GM18507 (cell line): ENCODE results near the gene PDE5A.
A peak's percentile ranks its signal among the peaks of the same experiment; 100 is the strongest.

Source experiments
- DNase-seq: peaks from one replicate; pipeline ENCODE4 v3.0.0; 2011; ENCODE audit warnings: low read depth; ENCODE audit not compliant: insufficient read length; ENCODE audit errors: extremely low spot score
- FAIRE-seq: peaks from 2 replicates; lab custom pipeline; 2011; peaks lifted over from hg19 to GRCh38; lab: Jason Lieb, UNC

PDE5A gene

GRCh38 chr4:119526786-119527550, 101.6 kb downstream of the PDE5A start:
- FAIRE-seq (no peak), DNase-seq (no peak)

- FAIRE-seq (no peak), DNase-seq (no peak)
Measured at GRCh38 chr4:119525771-119526712, 102.6 kb downstream of the PDE5A start.

GRCh38 chr4:119525005-119525749, 103.4 kb downstream of the PDE5A start:
- no peak for FAIRE-seq
- no peak for DNase-seq

- FAIRE-seq (no peak), DNase-seq (no peak)
Measured at GRCh38 chr4:119523399-119523798, 105.2 kb downstream of the PDE5A start.

- FAIRE-seq (no peak), DNase-seq (no peak)
Measured at GRCh38 chr4:119521268-119521667, 107.3 kb downstream of the PDE5A start.

- DNase-seq (no peak), FAIRE-seq (no peak)
Measured at GRCh38 chr4:119518915-119519410, 109.6 kb downstream of the PDE5A start.

GRCh38 chr4:119518230-119518892, 110.2 kb downstream of the PDE5A start:
- DNase-seq = no peak
- FAIRE-seq = no peak

GRCh38 chr4:119517361-119518229, 111.0 kb downstream of the PDE5A start:
- no peak for FAIRE-seq
- no peak for DNase-seq

- DNase-seq (no peak), FAIRE-seq (no peak)
Measured at GRCh38 chr4:119512398-119512797, 116.2 kb downstream of the PDE5A start.

- FAIRE-seq (no peak), DNase-seq (no peak)
Measured at GRCh38 chr4:119510395-119511149, 118.0 kb downstream of the PDE5A start.

GRCh38 chr4:119508281-119508680, 120.3 kb downstream of the PDE5A start:
- FAIRE-seq = no peak

GRCh38 chr4:119506806-119507205, 121.8 kb downstream of the PDE5A start:
- DNase-seq (no peak), FAIRE-seq (no peak)

More at GRCh38 chr4:119508281-119508680, 120.3 kb downstream of the PDE5A start:
- DNase-seq = no peak

- FAIRE-seq (no peak), DNase-seq (no peak)
Measured at GRCh38 chr4:119504616-119505015, 124.0 kb downstream of the PDE5A start.

GRCh38 chr4:119501740-119502139, 126.9 kb downstream of the PDE5A start:
- FAIRE-seq (no peak), DNase-seq (no peak)

- DNase-seq (no peak), FAIRE-seq (no peak)
Measured at GRCh38 chr4:119498527-119498926, 130.1 kb downstream of the PDE5A start.

GRCh38 chr4:119493886-119494285, 134.7 kb downstream of the PDE5A start:
- DNase-seq = no peak
- FAIRE-seq = no peak

- DNase-seq (no peak), FAIRE-seq (peak; percentile 5)
Measured at GRCh38 chr4:119493419-119493818, 135.2 kb downstream of the PDE5A start.

- no peak for DNase-seq
- no peak for FAIRE-seq
Measured at GRCh38 chr4:119490335-119490734, 138.3 kb downstream of the PDE5A start.
